Hepatocyte (in vitro differentiated cells): ENCODE measurements around the gene RTRAF.

ENCODE experiments used
- CTCF ChIP-seq: fragments of 200-600 bp; sonication (generic); IDR thresholded peaks from 2 replicates; pipeline ENCODE4 v1.5.1; 2016; ENCODE audit warnings: antibody characterized with exemption, mild to moderate bottlenecking; ENCODE audit not compliant: poor library complexity
- EZH2 ChIP-seq: fragments of 200-600 bp; sonication (generic); IDR thresholded peaks from 2 replicates; pipeline ENCODE4 v1.6.1; 2016; ENCODE audit warnings: antibody characterized with exemption, mild to moderate bottlenecking, borderline replicate concordance
- EZH2phosphoT487 ChIP-seq: fragments of 200-600 bp; sonication (generic); IDR thresholded peaks from one replicate; pipeline ENCODE4 v1.6.1; 2018; ENCODE audit warnings: antibody characterized with exemption, mild to moderate bottlenecking, low read depth, moderate library complexity; ENCODE audit not compliant: unreplicated experiment, severe bottlenecking

- TF ChIP-seq CTCF (no peak), EZH2 (no peak), EZH2phosphoT487 (no peak)
These were observed 30.9 kb downstream of the RTRAF start for GRCh38 chr14:52020161-52020714.
